Ectodermal cell (in vitro differentiated cells): Measurements from ENCODE around the gene PALLD.
A peak's percentile ranks its signal among the peaks of the same experiment; 100 is the strongest.

Experiments
- H3K27ac ChIP-seq: 2 replicates; pipeline ENCODE4 v1.7.0; 2013; ENCODE audit warnings: mild to moderate bottlenecking, low read depth, low read length; ENCODE audit not compliant: insufficient read depth, poor library complexity, severe bottlenecking
- H3K27me3 ChIP-seq: 2 replicates; pipeline ENCODE4 v1.7.0; 2013; ENCODE audit warnings: mild to moderate bottlenecking, low read length; ENCODE audit not compliant: insufficient read depth, control insufficient read depth, poor library complexity, severe bottlenecking
- H3K36me3 ChIP-seq: one replicate; pipeline ENCODE4 v1.7.0; 2013; ENCODE audit warnings: low read length; ENCODE audit not compliant: control insufficient read depth, insufficient read depth
- H3K4me1 ChIP-seq: one replicate; pipeline ENCODE4 v1.7.0; 2013; ENCODE audit warnings: low read length; ENCODE audit not compliant: control insufficient read depth, insufficient read depth
- H3K4me3 ChIP-seq: 2 replicates; pipeline ENCODE4 v1.7.0; 2013; ENCODE audit warnings: low read depth, low read length, control low read depth; ENCODE audit not compliant: insufficient read depth
- H3K9me3 ChIP-seq: 2 replicates; pipeline ENCODE4 v1.7.0; 2013; ENCODE audit warnings: mild to moderate bottlenecking, low read length, moderate library complexity; ENCODE audit not compliant: control insufficient read depth
- WGBS, 2 experiments: methylation state at CpG; one replicate each; pipeline ENCODE4 v1.1.7; 2013; ENCODE audit warnings: missing lambda C conversion rate in 2 of 2; 5-methylcytosine and 5-hydroxymethylcytosine counted together

Gene PALLD

GRCh38 chr4:168847771-168848502 is 351.1 kb downstream of the PALLD start:
- Histone ChIP-seq H3K4me3 (no peak overlapping the region), H3K4me1 (peaks cover 28% of the 10 kb centered on the region)

DNA sequence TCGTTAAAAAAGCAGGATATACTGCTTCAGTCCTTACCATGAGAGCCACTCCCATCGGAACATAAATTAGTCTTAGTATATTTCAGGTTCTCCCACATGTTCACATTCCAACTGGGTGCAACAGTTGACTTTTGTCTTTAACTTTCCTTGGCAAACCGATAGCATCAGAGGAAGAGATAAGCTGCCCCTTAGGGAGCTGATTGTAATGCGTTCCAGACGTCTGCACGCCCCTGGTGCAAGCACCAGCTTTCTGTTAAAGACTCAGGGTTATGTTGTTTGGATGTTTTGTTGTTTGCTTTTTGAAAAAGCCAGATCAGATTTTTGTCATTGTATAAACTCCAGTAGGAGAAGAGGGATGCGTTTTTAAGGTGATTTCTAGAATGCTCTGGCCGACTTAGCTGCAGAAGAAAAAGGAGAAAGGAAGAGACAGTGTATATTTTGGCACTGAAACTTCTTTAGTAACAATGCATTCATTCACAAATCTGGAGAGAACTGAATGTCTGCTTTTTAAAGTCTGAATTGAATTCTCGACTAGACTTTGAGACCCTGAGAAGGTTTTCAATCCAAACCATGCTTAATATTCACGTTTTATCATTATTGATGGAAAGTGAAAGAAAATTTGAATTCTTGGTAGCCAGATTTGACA is 352.3 kb downstream of the PALLD start:
- no peak overlapping the region for H3K4me3 ChIP-seq
- peaks cover 28% of the 10 kb centered on the region for H3K4me1 ChIP-seq
- no peaks in the 10 kb centered on the region for H3K9me3 ChIP-seq
- WGBS, 2 experiments = 21 to 23% methylated on average over 9 to 10 of the region's 10 CpGs
- H3K27me3 ChIP-seq = no peaks in the 10 kb centered on the region
- H3K27ac ChIP-seq = peak overlapping the region; percentile 40
- H3K36me3 ChIP-seq = peaks cover 5% of the 10 kb centered on the region

More at GRCh38 chr4:168847771-168848502, 351.1 kb downstream of the PALLD start:
- Histone ChIP-seq H3K27ac (peak overlapping the region; percentile 36), H3K9me3 (no peaks in the 10 kb centered on the region), H3K27me3 (no peaks in the 10 kb centered on the region), H3K36me3 (no peaks in the 10 kb centered on the region)
- 33 to 50% methylated on average over 2 of the region's 4 CpGs for WGBS, 2 experiments

DNA sequence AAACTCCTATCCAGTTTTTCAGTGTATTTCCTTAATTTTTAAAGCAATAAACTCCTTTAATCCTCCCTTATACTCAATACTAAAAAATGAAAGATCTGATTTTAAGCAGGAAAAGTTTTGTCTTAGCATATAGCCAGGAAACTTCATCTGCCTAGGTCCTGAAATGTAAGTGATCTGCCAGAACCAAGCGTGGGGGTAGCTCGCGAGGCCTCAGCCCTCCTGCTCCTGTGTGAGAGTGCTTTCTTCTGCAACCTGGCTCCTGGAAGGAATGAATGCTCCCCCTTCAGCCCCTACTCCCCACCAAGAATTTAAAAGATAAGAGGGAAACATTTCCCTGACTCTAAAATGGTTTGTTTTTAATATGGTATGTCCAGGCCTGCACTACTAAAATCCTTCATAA is 353.1 kb downstream of the PALLD start:
- Histone ChIP-seq H3K36me3 (peaks cover 5% of the 10 kb centered on the region), H3K4me1 (peaks cover 22% of the 10 kb centered on the region), H3K4me3 (no peak overlapping the region), H3K27me3 (no peaks in the 10 kb centered on the region), H3K9me3 (no peaks in the 10 kb centered on the region), H3K27ac (no peak overlapping the region)
- 63 to 75% methylated on average over 3 of the region's 3 CpGs for WGBS, 2 experiments

- H3K27ac ChIP-seq = no peak overlapping the region
- no peak overlapping the region for H3K4me3 ChIP-seq
- 90 to 95% methylated on average over 3 of the region's 3 CpGs for WGBS, 2 experiments
- H3K27me3 ChIP-seq = no peaks in the 10 kb centered on the region
- no peaks in the 10 kb centered on the region for H3K9me3 ChIP-seq
- peaks cover 14% of the 10 kb centered on the region for H3K36me3 ChIP-seq
- H3K4me1 ChIP-seq = peaks cover 21% of the 10 kb centered on the region
Observed at GRCh38 chr4:168852387-168852786, 355.5 kb downstream of the PALLD start.

- Histone ChIP-seq H3K9me3 (no peaks in the 10 kb centered on the region), H3K27me3 (no peaks in the 10 kb centered on the region), H3K4me1 (peaks cover 20% of the 10 kb centered on the region), H3K36me3 (peaks cover 14% of the 10 kb centered on the region), H3K4me3 (no peak overlapping the region), H3K27ac (no peak overlapping the region)
- 94 to 97% methylated on average over 6 of the region's 6 CpGs for WGBS, 2 experiments
Observed at GRCh38 chr4:168852933-168853713, 356.3 kb downstream of the PALLD start.

DNA sequence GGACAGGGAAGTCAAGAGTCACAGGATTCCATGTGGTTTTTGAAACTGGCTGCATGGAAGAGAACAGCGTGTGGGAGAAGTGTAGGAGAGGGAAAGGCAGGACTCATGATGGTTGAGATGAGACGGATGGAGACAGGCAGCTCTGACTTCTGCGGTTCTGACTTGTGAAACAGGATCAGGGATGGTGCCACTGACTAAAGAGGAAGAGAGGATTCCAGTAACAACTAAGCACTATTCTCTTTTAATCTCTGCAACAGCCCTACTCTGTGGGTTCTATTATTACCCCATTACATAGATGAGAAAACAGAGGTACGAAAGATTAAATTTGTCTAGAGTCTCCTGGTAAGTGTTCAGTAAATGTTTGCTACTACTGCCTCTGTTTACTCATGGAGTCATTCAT is 356.9 kb downstream of the PALLD start:
- H3K4me1 ChIP-seq = peaks cover 14% of the 10 kb centered on the region
- H3K36me3 ChIP-seq = peaks cover 14% of the 10 kb centered on the region
- H3K4me3 ChIP-seq = no peak overlapping the region
- H3K9me3 ChIP-seq = no peaks in the 10 kb centered on the region
- H3K27me3 ChIP-seq = no peaks in the 10 kb centered on the region
- no peak overlapping the region for H3K27ac ChIP-seq
- WGBS, 2 experiments = 92 to 96% methylated on average over 3 to 4 of the region's 4 CpGs

- Histone ChIP-seq H3K27me3 (no peaks in the 10 kb centered on the region), H3K9me3 (no peaks in the 10 kb centered on the region), H3K27ac (no peak overlapping the region), H3K4me3 (no peak overlapping the region), H3K4me1 (peaks cover 7% of the 10 kb centered on the region), H3K36me3 (peaks cover 14% of the 10 kb centered on the region)
- WGBS, 2 experiments = 96 to 98% methylated on average over 7 to 8 of the region's 8 CpGs
Observed at GRCh38 chr4:168854350-168854921, 357.6 kb downstream of the PALLD start.

- Histone ChIP-seq H3K4me3 (no peak overlapping the region), H3K9me3 (no peaks in the 10 kb centered on the region), H3K36me3 (peaks cover 14% of the 10 kb centered on the region), H3K27me3 (no peaks in the 10 kb centered on the region), H3K4me1 (no peaks in the 10 kb centered on the region), H3K27ac (no peak overlapping the region)
- WGBS, 2 experiments = 93 to 96% methylated on average over 2 of the region's 2 CpGs
Observed at GRCh38 chr4:168856312-168856711, 359.5 kb downstream of the PALLD start.

DNA sequence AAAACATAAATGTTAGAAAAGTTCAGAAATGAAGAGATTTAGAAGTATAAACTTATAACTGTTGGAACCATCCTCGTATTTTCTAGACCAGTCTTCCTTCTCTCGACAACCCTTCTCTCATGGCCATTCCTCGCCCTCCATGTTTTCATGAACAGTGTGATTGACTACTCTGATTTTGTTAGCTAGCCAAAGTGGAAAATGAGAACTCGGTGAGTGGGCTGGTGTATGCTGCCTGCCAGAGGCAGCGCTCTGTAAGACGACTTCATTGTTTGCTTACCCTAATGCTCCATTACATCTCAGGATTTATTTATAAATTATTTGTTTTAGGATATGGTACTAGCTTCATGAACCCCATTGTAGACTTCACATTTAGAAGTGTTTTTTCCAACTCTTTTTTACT is 360.2 kb downstream of the PALLD start:
- H3K36me3 ChIP-seq = peaks cover 14% of the 10 kb centered on the region
- H3K27ac ChIP-seq = no peak overlapping the region
- no peaks in the 10 kb centered on the region for H3K27me3 ChIP-seq
- no peak overlapping the region for H3K4me3 ChIP-seq
- no peaks in the 10 kb centered on the region for H3K4me1 ChIP-seq
- 93 to 94% methylated on average over 5 to 6 of the region's 6 CpGs for WGBS, 2 experiments
- H3K9me3 ChIP-seq = no peaks in the 10 kb centered on the region
